ENCODE results near the gene TRMT5. TPM values are rescaled to one million over a fixed set of nuclear protein-coding genes. Genes with fewer than 3 reads are reported as not detected.

The TRMT5 gene
- total RNA-seq, 1 donor from 2014 or later, result 10.6 TPM

GRCh38 chr14:60972295-60972694, 8.6 kb downstream of the TRMT5 start:
- ATAC-seq (no peak), DNase-seq (no peak)
- intact Hi-C loops (cut with DNase I), result no loop called here
- H3K9me3 ChIP-seq, result no peaks in the 10 kb centered on the region
- TF ChIP-seq CTCF (IDR thresholded peaks at IDR 0.05), result no peak
- H3K27ac ChIP-seq, result no peak overlapping the region
- H3K27me3 ChIP-seq (ENCODE audit: low read depth), result no peaks in the 10 kb centered on the region
- no peak overlapping the region for H3K4me3 ChIP-seq
- no peaks in the 10 kb centered on the region for H3K4me1 ChIP-seq
- H3K36me3 ChIP-seq, result peaks cover 9% of the 10 kb centered on the region

- intact Hi-C loops (cut with DNase I), result no loop called here
- Histone ChIP-seq H3K27ac (no peak overlapping the region), H3K27me3 (ENCODE audit: low read depth) (no peaks in the 10 kb centered on the region), H3K4me3 (no peak overlapping the region), H3K4me1 (no peaks in the 10 kb centered on the region), H3K9me3 (no peaks in the 10 kb centered on the region), H3K36me3 (peaks cover 9% of the 10 kb centered on the region)
- no peak for TF ChIP-seq CTCF (IDR thresholded peaks at IDR 0.05)
- ATAC-seq (no peak), DNase-seq (no peak)
These were observed 9.6 kb downstream of the TRMT5 start for GRCh38 chr14:60971271-60971670.

DNA sequence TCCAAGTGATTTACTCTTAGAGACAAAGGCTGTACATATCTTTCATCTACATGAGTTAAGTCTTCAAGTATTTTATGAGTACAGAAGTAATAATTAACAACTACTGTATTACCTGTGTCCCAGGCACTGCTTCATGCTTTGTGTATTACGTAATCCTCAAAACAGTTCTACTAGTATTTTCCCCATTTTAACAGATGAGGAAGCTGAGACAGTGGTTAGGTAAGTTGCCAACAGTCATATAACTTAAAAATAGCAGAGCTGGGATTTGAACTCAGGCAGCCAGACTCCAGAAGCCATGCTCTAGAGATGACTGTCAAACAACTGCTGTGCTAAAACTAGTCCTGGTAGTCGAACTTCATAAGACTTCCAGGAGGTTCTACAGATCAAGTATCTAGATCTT, 10.7 kb downstream of the TRMT5 start:
- H3K4me3 ChIP-seq, result no peak overlapping the region
- no peaks in the 10 kb centered on the region for H3K4me1 ChIP-seq
- H3K27me3 ChIP-seq (ENCODE audit: low read depth), result no peaks in the 10 kb centered on the region
- no peaks in the 10 kb centered on the region for H3K9me3 ChIP-seq
- no peak for TF ChIP-seq CTCF (IDR thresholded peaks at IDR 0.05)
- no peak for DNase-seq
- no peak for ATAC-seq
- no peak overlapping the region for H3K27ac ChIP-seq
- intact Hi-C loops (cut with DNase I), result no loop called here
- peaks cover 3% of the 10 kb centered on the region for H3K36me3 ChIP-seq

DNA sequence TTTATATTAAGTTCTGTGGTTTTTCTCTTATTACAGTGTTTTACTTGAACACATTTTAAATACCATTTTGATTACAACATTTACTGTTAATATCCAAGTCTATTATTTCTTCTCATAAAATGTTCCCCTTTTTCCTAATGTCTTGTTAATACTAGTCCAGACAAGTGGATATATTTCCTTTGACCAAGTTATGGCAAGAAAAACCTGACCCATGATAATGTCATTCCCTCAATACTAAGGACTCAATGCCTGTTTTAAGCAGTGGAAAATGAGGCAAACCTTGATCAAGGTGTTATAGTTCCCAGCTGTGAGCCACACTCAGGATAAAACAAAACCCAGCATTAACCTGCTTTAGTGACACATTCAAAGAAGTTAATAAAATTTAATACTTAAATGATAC, 12.2 kb downstream of the TRMT5 start:
- intact Hi-C loops (cut with DNase I), result no loop called here
- no peaks in the 10 kb centered on the region for H3K9me3 ChIP-seq
- H3K4me3 ChIP-seq, result no peak overlapping the region
- no peaks in the 10 kb centered on the region for H3K27me3 ChIP-seq (ENCODE audit: low read depth)
- DNase-seq (no peak), ATAC-seq (no peak)
- TF ChIP-seq CTCF (IDR thresholded peaks at IDR 0.05), result no peak
- no peak overlapping the region for H3K27ac ChIP-seq
- H3K36me3 ChIP-seq, result no peaks in the 10 kb centered on the region
- H3K4me1 ChIP-seq, result no peaks in the 10 kb centered on the region

GRCh38 chr14:60968099-60968498, 12.8 kb downstream of the TRMT5 start:
- TF ChIP-seq CTCF (IDR thresholded peaks at IDR 0.05), result no peak
- H3K9me3 ChIP-seq, result no peaks in the 10 kb centered on the region
- no peak overlapping the region for H3K4me3 ChIP-seq
- intact Hi-C loops (cut with DNase I), result no loop called here
- DNase-seq (no peak), ATAC-seq (no peak)
- no peaks in the 10 kb centered on the region for H3K4me1 ChIP-seq
- no peak overlapping the region for H3K27ac ChIP-seq
- no peaks in the 10 kb centered on the region for H3K27me3 ChIP-seq (ENCODE audit: low read depth)
- H3K36me3 ChIP-seq, result no peaks in the 10 kb centered on the region

GRCh38 chr14:60965402-60965801, 15.5 kb downstream of the TRMT5 start:
- ATAC-seq, result no peak
- no peak for DNase-seq
- no peak for TF ChIP-seq CTCF (IDR thresholded peaks at IDR 0.05)
- Histone ChIP-seq H3K27ac (no peak overlapping the region), H3K36me3 (no peaks in the 10 kb centered on the region), H3K4me1 (no peaks in the 10 kb centered on the region), H3K27me3 (ENCODE audit: low read depth) (no peaks in the 10 kb centered on the region), H3K4me3 (no peak overlapping the region), H3K9me3 (no peaks in the 10 kb centered on the region)
- intact Hi-C loops (cut with DNase I), result no loop called here
